Testis (tissue), 2 donors: ENCODE measurements around the gene JTB.

Experiments
- POLR2A ChIP-seq: fragments of 450-650 bp; IDR thresholded peaks from one replicate; pipeline ENCODE4 v1.6.1; 2017; ENCODE audit warnings: antibody characterized with exemption, mild to moderate bottlenecking, moderate library complexity
- TF ChIP-seq, protein P1 (sequence below), 3 experiments: fragments of 450-650 bp in 2 of 3; fragments of 200-600 bp in 1 of 3; sonication (generic) in 1 of 3; IDR thresholded peaks; one replicate each; pipeline ENCODE4 v1.5.1; 2016 to 2019; ENCODE audit warnings: antibody characterized with exemption in 3 of 3, mild to moderate bottlenecking in 2 of 3, moderate library complexity in 1 of 3

DNA sequence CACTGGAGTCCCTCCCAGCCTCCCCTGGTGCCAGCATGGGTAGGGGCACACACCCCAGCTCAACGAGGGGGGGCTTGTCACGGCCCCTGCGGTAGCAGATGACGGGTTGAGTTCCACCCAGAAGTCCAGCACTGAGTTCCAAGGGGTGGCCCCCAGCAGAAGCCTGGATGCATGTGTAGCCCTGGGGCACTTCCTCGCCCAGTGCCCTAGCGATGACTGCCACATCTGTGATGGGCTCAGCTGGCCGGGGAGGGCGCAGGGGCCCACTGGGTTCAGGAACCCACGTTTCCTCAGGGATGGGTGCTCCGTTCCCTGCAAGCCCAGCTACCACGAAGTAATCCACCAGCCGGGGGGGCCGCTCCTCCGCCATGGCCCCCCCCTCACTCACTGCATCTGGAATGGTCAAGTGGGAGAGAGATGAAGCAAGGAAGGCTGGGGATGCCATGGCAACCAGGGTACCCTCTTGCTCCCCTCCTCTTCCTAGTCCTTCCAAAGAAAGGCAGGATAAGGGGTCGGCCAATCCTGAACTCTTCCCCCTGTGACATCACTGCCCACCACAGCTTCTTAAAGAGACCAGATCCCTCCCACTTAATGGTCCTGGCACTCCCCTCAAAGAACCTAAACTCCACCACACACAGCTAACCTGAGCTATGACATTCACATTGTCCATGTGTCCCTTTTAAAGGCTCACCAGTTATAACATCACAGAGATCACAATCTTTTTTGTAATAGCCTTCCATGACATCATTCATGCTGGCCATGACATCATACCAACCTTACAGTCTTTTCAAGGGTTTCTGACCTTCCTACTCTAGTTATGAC lies 33.3 kb downstream of the JTB start:
- no peak for TF ChIP-seq POLR2A
- TF ChIP-seq, protein P1, sequence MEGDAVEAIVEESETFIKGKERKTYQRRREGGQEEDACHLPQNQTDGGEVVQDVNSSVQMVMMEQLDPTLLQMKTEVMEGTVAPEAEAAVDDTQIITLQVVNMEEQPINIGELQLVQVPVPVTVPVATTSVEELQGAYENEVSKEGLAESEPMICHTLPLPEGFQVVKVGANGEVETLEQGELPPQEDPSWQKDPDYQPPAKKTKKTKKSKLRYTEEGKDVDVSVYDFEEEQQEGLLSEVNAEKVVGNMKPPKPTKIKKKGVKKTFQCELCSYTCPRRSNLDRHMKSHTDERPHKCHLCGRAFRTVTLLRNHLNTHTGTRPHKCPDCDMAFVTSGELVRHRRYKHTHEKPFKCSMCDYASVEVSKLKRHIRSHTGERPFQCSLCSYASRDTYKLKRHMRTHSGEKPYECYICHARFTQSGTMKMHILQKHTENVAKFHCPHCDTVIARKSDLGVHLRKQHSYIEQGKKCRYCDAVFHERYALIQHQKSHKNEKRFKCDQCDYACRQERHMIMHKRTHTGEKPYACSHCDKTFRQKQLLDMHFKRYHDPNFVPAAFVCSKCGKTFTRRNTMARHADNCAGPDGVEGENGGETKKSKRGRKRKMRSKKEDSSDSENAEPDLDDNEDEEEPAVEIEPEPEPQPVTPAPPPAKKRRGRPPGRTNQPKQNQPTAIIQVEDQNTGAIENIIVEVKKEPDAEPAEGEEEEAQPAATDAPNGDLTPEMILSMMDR (IDR thresholded peaks at IDR 0.05) = no peak
